Endothelial cell (in vitro differentiated cells): ENCODE results near the gene GMPR2. TPM values are rescaled to one million over a fixed set of nuclear protein-coding genes. Genes with fewer than 3 reads are reported as not detected.
A peak's percentile ranks its signal among the peaks of the same experiment; 100 is the strongest.

Experiments
- DNase-seq: peaks from one replicate; pipeline ENCODE4 v3.0.0; 2021; ENCODE audit warnings: low spot score
- H3K27ac Mint-ChIP-seq: one replicate; pipeline ENCODE4 v1.8.0; 2021; ENCODE audit warnings: mixed read lengths, inconsistent platforms; ENCODE audit not compliant: unreplicated experiment
- H3K27me3 Mint-ChIP-seq: one replicate; pipeline ENCODE4 v1.8.0; 2021; ENCODE audit warnings: mild to moderate bottlenecking, moderate library complexity, mixed read lengths, inconsistent platforms; ENCODE audit not compliant: unreplicated experiment
- H3K36me3 Mint-ChIP-seq: one replicate; pipeline ENCODE4 v1.8.0; 2021; ENCODE audit warnings: mild to moderate bottlenecking, low read depth, mixed read lengths, inconsistent platforms; ENCODE audit not compliant: unreplicated experiment
- H3K4me1 Mint-ChIP-seq: one replicate; pipeline ENCODE4 v1.8.0; 2021; ENCODE audit warnings: mild to moderate bottlenecking, mixed read lengths, inconsistent platforms; ENCODE audit not compliant: unreplicated experiment
- H3K4me3 Mint-ChIP-seq: one replicate; pipeline ENCODE4 v1.8.0; 2021; ENCODE audit warnings: mild to moderate bottlenecking, mixed read lengths, inconsistent platforms; ENCODE audit not compliant: unreplicated experiment
- H3K9me3 Mint-ChIP-seq: one replicate; pipeline ENCODE4 v1.8.0; 2021; ENCODE audit warnings: mixed read lengths, inconsistent platforms; ENCODE audit not compliant: unreplicated experiment
- CTCF ChIP-seq: fragments of 200-600 bp; sonication (generic); IDR thresholded peaks from one replicate; pipeline ENCODE4 v1.5.0; 2021; ENCODE audit warnings: antibody characterized with exemption; ENCODE audit not compliant: unreplicated experiment
- total RNA-seq: library from RNA; stranded (reverse); fragmentation: NEBNext Ultra II Directional; extraction: Animal tissue kit (Norgen Biotek cat#: 25700); gene quantifications from one replicate; pipeline ENCODE4 v1.2.1, GENCODE V29; 2021; ENCODE audit not compliant: unreplicated experiment

Gene GMPR2
- total RNA-seq, 1 donor from 2014 or later = 61.3 TPM

- Mint-ChIP-seq H3K36me3 (peaks cover 18% of the 10 kb centered on the region), H3K4me3 (peak overlapping the region; percentile 89), H3K4me1 (peaks cover 12% of the 10 kb centered on the region), H3K9me3 (no peaks in the 10 kb centered on the region), H3K27me3 (peaks cover 10% of the 10 kb centered on the region), H3K27ac (peak overlapping the region; percentile 67)
- TF ChIP-seq CTCF = no peak
- DNase-seq = no peak
Observed at GRCh38 chr14:24270537-24271133, 37.9 kb downstream of the GMPR2 start.

DNA sequence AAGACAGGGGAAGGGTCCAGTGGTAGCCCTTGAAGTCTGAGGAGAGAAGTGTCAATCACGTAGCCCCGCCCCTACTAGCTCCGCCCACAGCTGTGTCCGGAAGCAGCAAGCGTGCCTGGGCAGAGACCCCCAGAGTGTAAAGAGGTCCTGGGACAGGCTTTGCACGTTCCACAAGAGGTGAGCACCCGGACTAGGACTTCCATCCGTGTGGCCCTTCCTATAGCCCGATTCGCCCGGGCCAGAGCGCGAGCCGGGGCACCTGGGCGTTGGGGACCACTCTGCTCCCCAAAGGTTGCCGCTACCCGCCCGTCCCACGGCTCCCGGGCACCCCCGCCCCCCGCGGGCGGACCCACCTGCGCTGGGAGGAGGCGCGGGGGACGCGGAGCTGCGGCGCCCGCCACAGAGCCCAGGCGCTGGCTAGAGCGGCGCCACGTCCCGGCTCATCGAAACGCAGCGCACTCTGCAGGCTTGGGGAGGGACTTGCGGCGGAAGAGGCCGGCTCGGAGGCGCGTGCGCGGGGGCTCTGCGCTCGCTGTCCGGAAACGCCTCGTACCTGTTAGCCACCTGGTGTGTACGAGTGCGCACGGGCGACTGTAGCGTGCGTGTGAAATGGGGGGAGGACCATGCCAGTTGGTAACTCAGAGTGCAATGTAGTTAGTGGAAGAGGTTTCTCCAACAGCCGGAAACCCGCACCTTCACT lies 38.6 kb downstream of the GMPR2 start, which contains the start of gene RABGGTA:
RABGGTA (minus strand) TSS at position 464 of the 700 bp plus-strand sequence. CDS start 482 bp downstream, outside the sequence.
- H3K9me3 Mint-ChIP-seq = no peaks in the 10 kb centered on the region
- H3K27me3 Mint-ChIP-seq = peaks cover 10% of the 10 kb centered on the region
- peak within 1 kb of the TSS; percentile 87 for H3K27ac Mint-ChIP-seq
- DNase-seq = peak; percentile 87
- peak within 1 kb of the TSS; percentile 91 for H3K4me3 Mint-ChIP-seq
- H3K4me1 Mint-ChIP-seq = peaks cover 12% of the 10 kb centered on the region
- peak; percentile 50 for TF ChIP-seq CTCF
- H3K36me3 Mint-ChIP-seq = peaks cover 18% of the 10 kb centered on the region

DNA sequence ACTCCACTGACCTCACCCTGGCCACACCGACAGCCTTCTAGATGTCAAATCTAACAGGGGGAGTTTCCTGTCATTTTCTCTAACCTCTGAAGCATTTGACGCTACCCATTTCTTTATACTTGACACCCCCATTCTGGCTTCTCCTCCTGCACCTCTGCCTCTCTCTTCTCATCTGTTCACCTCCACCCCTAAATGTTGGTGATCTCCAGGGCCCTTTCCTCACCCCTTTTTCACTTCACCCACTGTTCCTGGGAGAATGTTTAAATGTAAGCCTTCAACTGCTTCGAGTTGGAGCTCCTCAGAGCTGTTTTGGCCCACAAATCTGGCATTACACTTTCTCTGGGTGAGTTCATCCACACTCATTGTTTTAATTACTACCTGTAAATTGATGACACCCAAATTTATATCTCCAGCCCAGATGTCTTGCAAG lies 39.1 kb downstream of the GMPR2 start:
- H3K36me3 Mint-ChIP-seq = peaks cover 15% of the 10 kb centered on the region
- DNase-seq = no peak

DNA sequence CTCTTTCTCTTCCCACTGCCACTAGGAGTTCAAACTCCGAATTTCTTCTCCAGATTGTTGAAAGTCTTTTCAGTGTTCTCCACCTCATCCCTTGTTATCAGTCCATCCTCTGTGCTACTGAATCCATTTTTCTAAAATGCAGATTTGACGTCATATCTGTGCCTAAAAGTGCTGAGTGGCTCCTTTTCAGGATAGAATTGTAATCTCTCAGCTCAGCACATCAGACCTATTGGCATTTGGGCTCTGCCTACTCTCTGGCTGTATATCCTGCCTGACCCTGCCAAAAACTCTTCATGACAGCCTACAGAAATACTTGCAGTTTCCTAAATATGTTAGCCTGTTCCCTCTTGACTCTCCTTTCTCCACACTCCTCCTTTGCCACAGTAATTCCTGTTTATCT lies 39.7 kb downstream of the GMPR2 start:
- H3K9me3 Mint-ChIP-seq = no peaks in the 10 kb centered on the region

More for the DNA sequence above, 39.1 kb downstream of the GMPR2 start:
- no peaks in the 10 kb centered on the region for H3K9me3 Mint-ChIP-seq
- peaks cover 12% of the 10 kb centered on the region for H3K4me1 Mint-ChIP-seq
- TF ChIP-seq CTCF = no peak
- H3K27ac Mint-ChIP-seq = peak overlapping the region; percentile 87
- H3K4me3 Mint-ChIP-seq = peak overlapping the region; percentile 91
- peaks cover 10% of the 10 kb centered on the region for H3K27me3 Mint-ChIP-seq

More for the DNA sequence above, 39.7 kb downstream of the GMPR2 start:
- peaks cover 7% of the 10 kb centered on the region for H3K27me3 Mint-ChIP-seq
- TF ChIP-seq CTCF = no peak
- peaks cover 9% of the 10 kb centered on the region for H3K36me3 Mint-ChIP-seq
- peak overlapping the region; percentile 91 for H3K4me3 Mint-ChIP-seq
- peaks cover 10% of the 10 kb centered on the region for H3K4me1 Mint-ChIP-seq
- DNase-seq = no peak
- H3K27ac Mint-ChIP-seq = no peak overlapping the region
